GM18511 (cell line): ENCODE measurements around the gene TCAF1.
"Not testable (repeated sequence)": the region's sequence is repeated elsewhere in the genome, so short reads cannot be mapped to it uniquely, and the experiment has no call there.

ENCODE experiments used
- ATAC-seq: cut with Tn5 transposase; IDR thresholded peaks from one replicate; pipeline ENCODE4 v1.9.1; 2021; ENCODE audit warnings: mild to moderate bottlenecking, moderate library complexity; ENCODE audit not compliant: unreplicated experiment

TCAF1 gene

GRCh38 chr7:143855443-143855842 lies 46.5 kb downstream of the TCAF1 start:
- not testable (repeated sequence) for ATAC-seq

- ATAC-seq, result no peak
Measured at GRCh38 chr7:143850682-143851081, 51.3 kb downstream of the TCAF1 start.

GRCh38 chr7:143849785-143850479 lies 52.0 kb downstream of the TCAF1 start:
- no peak for ATAC-seq

GRCh38 chr7:143848192-143848591 lies 53.8 kb downstream of the TCAF1 start:
- no peak for ATAC-seq

DNA sequence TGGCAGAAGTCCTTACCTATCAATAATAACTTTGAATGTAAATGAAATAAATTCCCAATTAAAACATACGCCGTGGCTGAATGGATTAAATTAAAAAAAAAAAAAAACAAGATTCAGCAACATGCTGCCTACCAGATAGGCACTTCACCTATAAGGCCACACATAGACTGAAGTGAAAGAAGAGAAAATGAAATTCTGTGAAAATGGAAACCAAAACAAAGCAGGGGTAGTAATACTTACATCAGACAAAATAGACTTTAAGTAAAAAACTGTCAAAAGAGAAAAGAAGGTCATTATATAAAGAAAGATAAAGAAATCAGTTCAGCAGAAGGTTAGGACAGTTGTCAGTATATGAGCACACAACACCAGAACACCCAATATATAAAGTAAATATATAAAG lies 55.3 kb downstream of the TCAF1 start:
- ATAC-seq, result no peak

GRCh38 chr7:143841696-143842095 lies 60.3 kb downstream of the TCAF1 start:
- not testable (repeated sequence) for ATAC-seq

DNA sequence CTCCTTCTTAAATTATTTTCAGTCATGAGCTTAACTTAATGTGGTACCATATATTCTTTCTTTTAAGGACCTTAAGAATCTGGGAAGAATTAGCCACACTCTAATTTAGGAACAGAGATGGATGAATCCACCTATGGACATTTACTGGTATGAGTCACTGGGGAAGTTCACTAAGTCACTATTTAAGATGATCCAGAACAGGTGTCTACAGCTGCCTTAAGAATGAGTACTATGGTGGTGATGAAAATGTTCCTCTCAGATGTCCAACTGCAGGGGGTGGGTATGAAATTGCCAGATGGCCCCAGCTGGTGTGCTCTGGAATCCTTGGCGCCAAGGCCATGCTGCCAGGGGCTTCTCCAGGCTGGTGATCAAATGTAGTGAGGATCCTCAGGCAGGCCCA lies 61.9 kb downstream of the TCAF1 start:
- not testable (repeated sequence) for ATAC-seq

DNA sequence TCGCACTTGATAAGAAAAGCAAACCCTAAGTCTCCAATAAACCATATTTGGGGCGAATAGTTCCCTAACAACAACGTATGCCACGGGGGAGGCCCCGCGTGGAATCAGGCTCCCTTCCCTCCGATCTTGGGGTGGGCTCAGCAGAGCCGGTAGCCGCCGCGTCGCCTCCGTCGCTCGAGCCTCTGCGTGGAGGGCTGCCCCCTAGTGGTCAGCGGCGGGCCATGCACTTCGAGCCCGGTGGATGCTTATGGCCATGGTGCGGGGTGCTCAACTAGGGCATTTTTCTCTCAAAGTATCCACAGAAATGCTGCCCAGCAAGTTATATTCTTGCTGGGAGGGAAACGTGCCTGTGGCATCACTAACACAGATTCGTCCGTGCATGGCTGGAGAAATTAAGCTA lies 64.8 kb downstream of the TCAF1 start:
- peak; percentile 67 for ATAC-seq

GRCh38 chr7:143836622-143837021 lies 65.4 kb downstream of the TCAF1 start:
- peak; percentile 80 for ATAC-seq

GRCh38 chr7:143836088-143836487 lies 65.9 kb downstream of the TCAF1 start:
- peak; percentile 45 for ATAC-seq

DNA sequence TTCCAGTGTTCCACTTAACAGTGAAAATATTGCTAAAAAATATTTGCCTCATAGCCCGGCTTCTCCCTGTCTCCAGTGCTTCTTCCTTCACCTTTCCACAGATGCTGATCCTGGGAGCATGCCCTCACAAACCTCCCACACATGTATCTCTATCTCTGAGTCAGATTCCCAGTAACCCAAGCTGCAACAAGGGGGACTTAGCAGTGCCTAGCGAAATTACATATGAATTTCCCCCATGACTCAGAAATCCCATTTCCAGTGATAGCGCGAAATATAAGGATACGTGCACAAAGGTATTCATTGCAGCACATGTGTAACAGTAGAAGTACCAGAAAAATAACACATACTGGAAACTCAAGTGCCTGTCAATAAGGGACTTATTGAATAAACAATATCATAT lies 75.4 kb downstream of the TCAF1 start:
- ATAC-seq, result not testable (repeated sequence)

DNA sequence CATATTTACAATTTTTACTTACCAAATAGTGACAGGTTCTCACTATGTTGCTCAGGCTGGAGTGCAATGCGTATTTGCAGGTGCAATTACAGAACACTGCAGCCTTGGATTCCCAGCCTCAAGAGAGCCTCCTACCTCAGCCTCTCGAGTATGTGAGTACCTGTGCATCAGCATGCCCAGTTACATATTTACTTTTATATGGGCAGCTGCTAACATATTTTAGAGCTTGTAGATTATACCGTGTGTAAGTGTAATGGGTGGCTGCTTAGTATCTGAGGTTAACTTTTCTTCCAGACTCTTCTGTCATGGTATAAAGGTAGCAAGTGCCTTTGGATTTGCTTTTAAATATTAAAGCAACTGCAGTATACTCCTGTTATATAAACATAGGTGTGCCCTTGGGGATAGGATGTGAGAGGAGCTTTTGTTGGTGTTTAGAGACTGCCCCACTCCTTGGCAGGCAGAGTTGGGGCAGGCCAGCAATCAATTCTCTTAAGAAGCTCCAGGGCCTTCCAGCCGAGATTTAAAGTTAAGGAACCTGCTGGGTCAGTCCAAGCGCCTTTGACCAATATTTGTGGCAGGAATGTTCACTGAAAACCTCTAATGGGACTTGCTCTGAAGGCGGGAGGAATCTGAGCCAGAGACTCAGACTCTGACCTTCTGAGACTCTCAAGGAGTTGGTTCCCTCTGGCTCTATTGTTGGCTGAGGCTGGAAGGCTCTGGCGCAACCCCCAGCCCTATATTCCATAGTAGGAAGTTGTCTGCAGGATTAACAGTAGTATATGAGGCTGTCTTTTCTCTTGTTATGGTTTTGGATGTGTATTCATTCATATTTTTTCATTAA lies 77.5 kb downstream of the TCAF1 start:
- not testable (repeated sequence) for ATAC-seq

DNA sequence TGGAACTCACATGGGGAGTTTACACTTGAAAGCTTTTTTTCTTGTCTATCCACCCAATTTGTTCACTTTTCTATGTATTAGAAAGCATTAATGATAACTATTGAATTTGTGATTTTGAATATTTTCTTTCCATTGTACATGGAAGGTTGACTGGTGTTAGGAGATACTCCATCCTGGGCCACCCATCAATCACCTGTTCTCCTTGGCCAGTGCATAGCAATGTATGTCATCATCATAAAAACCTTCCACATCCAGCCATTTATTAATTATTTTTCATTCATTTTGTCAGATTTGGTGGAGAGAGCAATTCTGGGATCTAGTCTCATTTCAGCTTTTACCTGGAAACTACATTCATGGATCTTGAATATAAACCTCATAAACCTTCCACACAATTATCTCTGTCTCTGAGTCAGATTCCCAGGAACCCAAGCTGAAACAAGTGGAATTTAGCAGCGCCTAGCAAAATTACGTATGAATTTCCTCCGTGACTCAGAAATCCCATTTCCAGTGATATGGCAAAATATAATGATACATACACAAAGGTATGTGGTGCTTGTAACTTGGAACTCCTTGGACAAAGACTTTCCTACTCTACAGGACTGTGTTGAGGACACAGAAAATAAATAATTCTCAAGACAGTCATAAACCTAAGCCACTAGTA lies 78.2 kb downstream of the TCAF1 start:
- ATAC-seq, result not testable (repeated sequence)

- peak; percentile 61 for ATAC-seq
Measured at GRCh38 chr7:143821392-143822277, 80.3 kb downstream of the TCAF1 start.

- ATAC-seq, result peak; percentile 65
Measured at GRCh38 chr7:143817873-143818272, 84.1 kb downstream of the TCAF1 start.

DNA sequence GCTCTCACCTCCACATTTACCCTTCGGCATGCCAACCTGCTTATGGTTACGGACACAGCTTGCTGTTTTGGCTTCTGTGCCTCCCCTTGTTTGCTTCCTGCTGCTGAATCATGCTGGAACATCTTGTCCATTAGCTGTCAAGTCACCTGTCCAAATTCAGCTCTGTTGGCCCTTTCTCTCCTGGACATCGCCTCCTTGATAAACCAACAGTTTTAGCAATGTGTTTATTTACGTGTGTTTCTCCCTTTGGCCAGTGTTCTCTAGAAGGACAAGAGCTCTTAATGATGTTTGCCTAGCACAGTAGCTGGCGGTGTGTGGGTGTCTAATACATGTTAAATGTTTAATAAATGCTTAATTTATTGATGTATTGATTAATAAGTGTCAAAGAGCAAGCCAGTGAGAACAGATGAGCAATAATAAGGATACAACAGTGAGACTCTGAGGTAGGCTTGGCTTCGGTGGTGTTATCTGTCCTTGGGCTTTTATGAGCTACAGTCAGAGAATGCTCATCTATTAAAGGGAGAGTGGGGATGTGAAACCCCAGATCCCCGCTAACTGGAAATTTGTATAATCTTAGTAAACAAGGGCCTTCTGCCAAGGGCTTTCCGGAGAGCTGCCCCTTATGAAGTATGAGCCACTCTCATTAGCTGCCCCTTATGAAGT lies 85.4 kb downstream of the TCAF1 start:
- not testable (repeated sequence) for ATAC-seq

- not testable (repeated sequence) for ATAC-seq
Measured at GRCh38 chr7:143810639-143811038, 91.3 kb downstream of the TCAF1 start.

GRCh38 chr7:143806664-143807071 lies 95.3 kb downstream of the TCAF1 start:
- not testable (repeated sequence) for ATAC-seq
